CD4-positive, alpha-beta T cell treated with Interleukin-10 for 1 hour (primary cell): ENCODE measurements around the gene CLHC1.
A peak's percentile ranks its signal among the peaks of the same experiment; 100 is the strongest.
"Not testable (repeated sequence)": the region's sequence is repeated elsewhere in the genome, so short reads cannot be mapped to it uniquely, and the experiment has no call there.

Source experiments
- DNase-seq: peaks from one replicate; pipeline ENCODE4 v3.0.0-alpha.2; 2020

Gene CLHC1

GRCh38 chr2:55232084-55232862 lies at the start of gene CLHC1, which contains the start of gene RPS27A:
Gene CLHC1, minus strand, starts transcription at chr2:55232293. Its CDS starts 9,882 bp downstream, at chr2:55222411.
Gene RPS27A, plus strand, starts transcription at chr2:55232688. Its CDS starts 137 bp downstream, at chr2:55232825.
- peak; percentile 95 for DNase-seq

- not testable (repeated sequence) for DNase-seq
Observed at GRCh38 chr2:55280851-55281546, 48.9 kb upstream of the CLHC1 start.

GRCh38 chr2:55279859-55280424 lies 47.8 kb upstream of the CLHC1 start:
- DNase-seq: not testable (repeated sequence)

- not testable (repeated sequence) for DNase-seq
Observed at GRCh38 chr2:55279214-55279835, 47.2 kb upstream of the CLHC1 start.

GRCh38 chr2:55277310-55277709 lies 45.2 kb upstream of the CLHC1 start:
- DNase-seq: no peak

GRCh38 chr2:55274346-55274745 lies 42.3 kb upstream of the CLHC1 start:
- DNase-seq: not testable (repeated sequence)

GRCh38 chr2:55269645-55269990 lies 37.5 kb upstream of the CLHC1 start:
- DNase-seq: peak; percentile 9

- peak; percentile 91 for DNase-seq
Observed at GRCh38 chr2:55268907-55269644, 37.0 kb upstream of the CLHC1 start, which contains the start of gene MTIF2. Gene MTIF2, minus strand, starts transcription at chr2:55269231. Its CDS starts 5,373 bp downstream, at chr2:55263858.

GRCh38 chr2:55268288-55268906 lies 36.3 kb upstream of the CLHC1 start:
- DNase-seq: no peak

GRCh38 chr2:55259586-55259985 lies 27.5 kb upstream of the CLHC1 start:
- not testable (repeated sequence) for DNase-seq

GRCh38 chr2:55252832-55253231 lies 20.7 kb upstream of the CLHC1 start:
- DNase-seq: no peak

GRCh38 chr2:55247025-55247424 lies 14.9 kb upstream of the CLHC1 start:
- DNase-seq: no peak

GRCh38 chr2:55245411-55245810 lies 13.3 kb upstream of the CLHC1 start:
- no peak for DNase-seq

GRCh38 chr2:55242617-55243016 lies 10.5 kb upstream of the CLHC1 start:
- no peak for DNase-seq

- DNase-seq: not testable (repeated sequence)
Observed at GRCh38 chr2:55241582-55241981, 9.5 kb upstream of the CLHC1 start.

GRCh38 chr2:55239656-55240222 lies 7.6 kb upstream of the CLHC1 start:
- no peak for DNase-seq

GRCh38 chr2:55236992-55237543 lies 5.0 kb upstream of the CLHC1 start:
- no peak for DNase-seq

GRCh38 chr2:55235724-55236538 lies 3.8 kb upstream of the CLHC1 start:
- no peak for DNase-seq

- no peak for DNase-seq
Observed at GRCh38 chr2:55233658-55233940, 1.5 kb upstream of the CLHC1 start.

GRCh38 chr2:55232863-55233657 lies 967 bp upstream of the CLHC1 start:
- peak; percentile 76 for DNase-seq
